Measurements from ENCODE around the gene HLTF.
"Not testable (repeated sequence)": the region's sequence is repeated elsewhere in the genome, so short reads cannot be mapped to it uniquely, and the experiment has no call there.

Gene HLTF, protein sequence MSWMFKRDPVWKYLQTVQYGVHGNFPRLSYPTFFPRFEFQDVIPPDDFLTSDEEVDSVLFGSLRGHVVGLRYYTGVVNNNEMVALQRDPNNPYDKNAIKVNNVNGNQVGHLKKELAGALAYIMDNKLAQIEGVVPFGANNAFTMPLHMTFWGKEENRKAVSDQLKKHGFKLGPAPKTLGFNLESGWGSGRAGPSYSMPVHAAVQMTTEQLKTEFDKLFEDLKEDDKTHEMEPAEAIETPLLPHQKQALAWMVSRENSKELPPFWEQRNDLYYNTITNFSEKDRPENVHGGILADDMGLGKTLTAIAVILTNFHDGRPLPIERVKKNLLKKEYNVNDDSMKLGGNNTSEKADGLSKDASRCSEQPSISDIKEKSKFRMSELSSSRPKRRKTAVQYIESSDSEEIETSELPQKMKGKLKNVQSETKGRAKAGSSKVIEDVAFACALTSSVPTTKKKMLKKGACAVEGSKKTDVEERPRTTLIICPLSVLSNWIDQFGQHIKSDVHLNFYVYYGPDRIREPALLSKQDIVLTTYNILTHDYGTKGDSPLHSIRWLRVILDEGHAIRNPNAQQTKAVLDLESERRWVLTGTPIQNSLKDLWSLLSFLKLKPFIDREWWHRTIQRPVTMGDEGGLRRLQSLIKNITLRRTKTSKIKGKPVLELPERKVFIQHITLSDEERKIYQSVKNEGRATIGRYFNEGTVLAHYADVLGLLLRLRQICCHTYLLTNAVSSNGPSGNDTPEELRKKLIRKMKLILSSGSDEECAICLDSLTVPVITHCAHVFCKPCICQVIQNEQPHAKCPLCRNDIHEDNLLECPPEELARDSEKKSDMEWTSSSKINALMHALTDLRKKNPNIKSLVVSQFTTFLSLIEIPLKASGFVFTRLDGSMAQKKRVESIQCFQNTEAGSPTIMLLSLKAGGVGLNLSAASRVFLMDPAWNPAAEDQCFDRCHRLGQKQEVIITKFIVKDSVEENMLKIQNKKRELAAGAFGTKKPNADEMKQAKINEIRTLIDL

GRCh38 chr3:149086232-149086988, at the start of gene HLTF:
Gene HLTF (minus strand): TSS chr3:149086533. CDS start chr3:149086336, 197 bp downstream.
- FAIRE-seq (peak; percentile 95), DNase-seq (ENCODE audit: extremely low spot score, insufficient read length, low read depth) (peak; percentile 89)

GRCh38 chr3:149134575-149134974, 48.2 kb upstream of the HLTF start:
- DNase-seq (ENCODE audit: extremely low spot score, insufficient read length, low read depth) (no peak), FAIRE-seq (no peak)

DNA sequence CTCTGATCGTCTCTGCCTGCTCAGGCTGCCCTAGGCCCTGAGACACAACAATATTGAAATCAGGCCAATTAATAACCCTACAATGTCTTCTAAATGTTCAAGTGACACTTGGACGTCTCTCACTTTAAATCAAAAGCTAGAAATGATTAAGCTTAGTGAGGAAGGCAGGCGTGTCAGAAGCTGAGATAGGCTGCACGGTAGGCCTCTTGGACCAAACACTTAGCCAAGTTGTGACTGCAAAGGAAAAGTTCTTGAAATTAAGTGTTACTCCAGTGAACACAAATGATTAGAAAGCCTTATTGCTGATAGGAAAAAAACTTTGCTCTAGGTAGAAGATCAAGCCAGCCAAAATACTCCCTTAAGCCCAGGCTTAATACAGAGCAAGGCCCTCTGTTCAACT, 45.3 kb upstream of the HLTF start:
- no peak for DNase-seq (ENCODE audit: extremely low spot score, insufficient read length, low read depth)
- FAIRE-seq: peak; percentile 31

GRCh38 chr3:149129326-149130205, 43.2 kb upstream of the HLTF start, which contains the start of gene HPS3:
Gene HPS3 (plus strand): TSS chr3:149129638. CDS start chr3:149129724, 86 bp downstream.
- FAIRE-seq: peak; percentile 78
- peak; percentile 82 for DNase-seq (ENCODE audit: extremely low spot score, insufficient read length, low read depth)

DNA sequence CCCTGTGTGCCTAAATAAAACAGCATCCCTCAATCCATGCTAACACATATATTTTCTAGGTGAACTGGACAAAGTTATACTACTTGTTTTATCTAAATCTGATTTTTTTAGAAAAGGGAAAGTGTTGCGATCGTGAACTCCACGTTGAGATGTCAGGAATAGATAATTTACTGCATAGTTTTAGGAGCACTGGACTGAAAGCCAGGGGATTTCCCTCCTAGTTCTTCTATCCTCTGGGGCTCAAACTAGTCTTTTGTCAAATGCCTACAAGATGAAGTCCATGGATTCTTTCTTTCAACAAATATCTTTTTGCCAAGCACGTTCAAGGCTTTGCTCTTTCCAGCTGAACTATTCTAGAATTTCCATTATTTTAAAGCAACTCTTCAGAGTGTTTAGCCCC, 42.5 kb upstream of the HLTF start:
- FAIRE-seq: no peak
- no peak for DNase-seq (ENCODE audit: extremely low spot score, insufficient read length, low read depth)

DNA sequence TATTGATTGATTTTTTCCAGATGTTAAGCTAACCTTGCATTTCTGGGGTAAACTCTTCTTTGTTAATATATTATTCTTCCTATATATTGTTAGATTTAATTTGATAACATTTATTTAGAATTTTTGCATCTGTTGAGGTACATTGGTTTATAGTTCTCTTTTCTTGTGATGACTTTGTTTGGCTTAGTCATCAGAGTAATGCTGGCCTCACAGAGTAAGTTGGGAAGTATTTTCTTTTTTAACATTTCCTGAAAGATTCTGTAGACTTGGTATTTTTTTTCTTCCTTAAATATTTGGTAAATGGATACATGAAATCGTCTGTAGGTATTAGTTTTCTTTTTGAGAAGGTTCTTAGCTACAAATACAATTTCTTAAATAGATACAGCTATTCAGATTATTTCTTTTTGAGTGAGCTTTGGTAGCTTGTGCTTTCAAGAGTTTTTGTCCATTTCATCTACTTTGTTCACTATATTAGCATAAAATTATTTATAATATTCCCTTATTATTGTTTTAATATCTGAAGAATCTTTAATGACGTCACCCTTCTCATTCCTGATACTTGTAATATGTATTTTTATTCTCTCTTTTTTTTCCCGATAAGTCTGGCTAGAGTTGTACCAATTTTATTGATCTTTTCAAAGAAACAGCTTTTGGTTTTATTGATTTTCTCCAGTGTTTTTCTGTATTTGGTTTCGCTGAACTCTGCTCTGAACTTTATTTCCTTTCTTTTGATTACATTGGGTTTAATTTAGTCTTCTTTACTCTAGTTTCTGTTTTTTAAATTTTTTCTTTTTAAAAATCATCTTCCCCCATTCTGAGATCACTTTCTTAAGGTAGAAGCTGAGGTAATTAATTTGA, 36.6 kb upstream of the HLTF start:
- no peak for DNase-seq (ENCODE audit: extremely low spot score, insufficient read length, low read depth)
- no peak for FAIRE-seq

DNA sequence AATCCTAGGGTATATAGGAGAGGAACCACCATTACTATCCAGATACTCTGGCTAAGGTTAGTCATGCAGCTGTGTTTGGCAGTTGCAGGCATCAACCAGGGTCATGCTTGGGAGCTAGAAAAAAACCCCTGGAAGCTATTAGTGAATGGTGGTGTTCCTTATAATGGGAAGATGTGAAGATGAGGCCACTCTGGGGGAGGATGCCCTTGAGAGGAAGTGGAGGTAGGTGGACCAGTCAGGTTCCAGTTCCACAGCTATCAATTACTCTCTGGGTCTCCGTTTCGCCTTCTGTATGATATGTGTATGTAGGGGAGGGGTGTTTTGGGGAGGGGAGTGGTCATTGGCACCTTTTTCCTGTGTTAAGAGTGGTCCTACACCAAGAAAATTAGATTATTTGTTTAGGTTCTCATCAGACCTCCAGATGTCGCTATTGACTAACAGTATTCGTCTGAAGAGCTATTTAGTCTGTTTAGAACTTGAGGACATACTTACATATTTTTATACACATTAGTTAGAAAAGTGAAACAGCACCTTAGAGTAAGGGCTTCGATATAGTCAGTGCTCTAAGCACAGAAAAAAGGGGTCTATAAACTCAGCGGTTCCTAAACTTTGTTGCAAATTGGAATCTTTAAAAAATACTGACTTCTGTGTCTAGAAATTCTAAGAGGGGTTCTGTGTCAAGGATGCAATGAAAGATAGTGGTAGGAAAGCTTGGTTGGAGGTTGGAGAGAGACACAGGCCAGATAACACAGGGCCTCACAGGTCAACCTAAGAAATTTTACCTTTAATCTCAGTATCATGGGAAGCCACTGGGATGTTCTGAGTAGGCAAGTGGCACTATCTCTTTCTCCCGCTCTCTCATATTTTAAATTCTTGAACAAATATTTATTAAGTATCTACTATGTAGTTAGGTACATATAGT, 34.0 kb upstream of the HLTF start:
- FAIRE-seq (peak; percentile 88), DNase-seq (ENCODE audit: extremely low spot score, insufficient read length, low read depth) (peak; percentile 35)

DNA sequence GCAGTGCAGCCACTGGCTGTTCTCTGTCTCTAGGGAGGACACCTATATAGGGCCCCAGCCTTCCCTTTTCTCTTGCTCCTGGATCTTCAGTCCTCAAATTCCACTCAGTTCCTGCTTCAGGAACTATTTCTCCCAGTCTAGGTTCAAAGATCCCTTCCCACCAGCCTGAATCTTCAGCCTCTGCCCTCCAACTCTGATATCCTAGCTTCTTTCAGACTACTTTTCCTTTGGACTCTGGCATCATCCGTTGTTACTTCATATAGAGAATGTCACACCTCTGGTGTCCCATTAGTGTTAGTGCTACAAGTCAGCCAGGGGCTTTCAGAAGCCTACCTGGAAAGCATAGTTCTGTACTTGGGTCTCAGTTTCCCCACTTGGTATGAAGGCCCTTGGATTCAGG, 33.1 kb upstream of the HLTF start:
- FAIRE-seq: no peak
- DNase-seq (ENCODE audit: extremely low spot score, insufficient read length, low read depth): no peak

DNA sequence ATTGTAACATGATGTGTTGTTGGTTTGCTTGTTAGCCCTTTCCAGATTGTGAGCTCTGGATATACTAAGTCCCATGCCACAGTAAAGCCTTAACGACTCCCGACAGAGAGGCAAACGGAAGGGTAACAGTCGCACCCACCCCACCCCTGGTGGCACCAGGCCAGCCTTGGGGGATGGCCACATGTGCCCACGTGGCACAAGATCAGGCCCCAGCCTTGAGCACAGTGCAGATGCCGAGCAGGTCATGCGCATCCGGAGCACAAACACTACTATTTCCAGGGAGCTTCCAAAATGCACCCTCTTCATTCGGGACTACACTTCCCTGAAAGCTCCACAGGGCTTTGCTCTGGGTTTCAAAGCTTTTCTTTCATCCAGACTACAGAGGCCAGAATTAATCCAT, 32.4 kb upstream of the HLTF start:
- no peak for FAIRE-seq
- no peak for DNase-seq (ENCODE audit: extremely low spot score, insufficient read length, low read depth)

DNA sequence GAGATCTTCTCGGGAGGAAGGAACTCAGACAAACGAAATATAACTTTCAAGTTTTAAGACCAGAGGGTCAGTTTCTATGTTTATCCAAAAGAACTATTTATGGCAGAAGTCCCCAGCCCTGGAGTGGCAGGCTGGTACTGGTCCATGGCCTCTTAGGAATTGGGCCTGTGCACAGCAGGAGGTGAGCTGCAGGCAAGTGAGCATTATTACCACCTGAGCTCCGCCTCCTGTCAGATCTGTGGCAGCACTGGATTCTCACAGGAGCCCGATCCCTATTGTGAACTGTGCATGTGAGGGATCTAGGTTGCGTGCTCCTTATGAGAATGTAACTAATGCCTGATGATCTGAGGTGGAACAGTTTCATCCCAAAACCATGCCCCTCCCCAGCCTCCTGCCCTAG, 28.8 kb upstream of the HLTF start:
- DNase-seq (ENCODE audit: extremely low spot score, insufficient read length, low read depth) (no peak), FAIRE-seq (no peak)

GRCh38 chr3:149114458-149114857, 28.1 kb upstream of the HLTF start:
- no peak for DNase-seq (ENCODE audit: extremely low spot score, insufficient read length, low read depth)
- no peak for FAIRE-seq

DNA sequence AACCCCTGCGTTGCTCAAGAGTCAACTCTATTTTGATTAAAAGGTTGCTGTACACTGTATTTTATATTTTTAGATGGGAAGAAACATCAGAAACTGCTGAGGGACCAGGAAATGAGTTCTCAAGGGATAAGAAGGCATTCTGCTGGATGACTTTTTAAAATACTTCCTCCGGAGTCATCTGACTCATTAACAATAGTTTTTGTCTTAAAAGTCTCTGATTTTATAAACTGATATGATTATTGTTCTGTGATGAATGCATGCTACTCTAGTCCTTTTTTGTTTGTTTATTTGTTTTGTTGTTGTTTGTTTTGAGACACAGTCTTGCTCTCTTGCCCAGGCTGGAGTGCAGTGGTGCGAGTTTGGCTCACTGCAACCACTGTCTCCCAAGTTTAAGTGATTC, 18.2 kb upstream of the HLTF start:
- FAIRE-seq: no peak

GRCh38 chr3:149101641-149102040, 15.3 kb upstream of the HLTF start:
- DNase-seq (ENCODE audit: extremely low spot score, insufficient read length, low read depth) (no peak), FAIRE-seq (no peak)

More for the DNA sequence above, 18.2 kb upstream of the HLTF start:
- no peak for DNase-seq (ENCODE audit: extremely low spot score, insufficient read length, low read depth)

DNA sequence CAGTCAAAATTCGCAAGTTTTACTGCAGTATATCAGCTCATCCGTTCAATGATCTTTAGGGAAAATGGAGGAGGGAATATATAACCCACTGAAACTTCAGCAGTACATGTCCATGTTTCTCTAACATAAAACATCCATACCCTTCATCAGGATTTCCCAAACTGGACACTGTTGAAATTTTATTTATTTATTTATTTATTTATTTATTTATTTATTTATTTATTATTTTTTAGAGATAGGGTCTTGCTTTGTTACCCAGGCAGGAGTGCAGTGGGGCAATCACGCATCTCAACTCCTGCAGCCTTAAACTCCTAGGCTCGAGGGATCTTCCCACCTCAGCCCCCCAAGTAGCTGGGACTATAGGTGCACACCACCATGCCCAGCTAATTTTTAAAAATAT, 14.8 kb upstream of the HLTF start:
- no peak for FAIRE-seq

GRCh38 chr3:149097987-149098386, 11.7 kb upstream of the HLTF start:
- not testable (repeated sequence) for FAIRE-seq; DNase-seq (ENCODE audit: extremely low spot score, insufficient read length, low read depth)

More for the DNA sequence above, 14.8 kb upstream of the HLTF start:
- no peak for DNase-seq (ENCODE audit: extremely low spot score, insufficient read length, low read depth)

GRCh38 chr3:149095487-149095886, 9.2 kb upstream of the HLTF start:
- FAIRE-seq (peak; percentile 64), DNase-seq (ENCODE audit: extremely low spot score, insufficient read length, low read depth) (no peak)

- DNase-seq (ENCODE audit: extremely low spot score, insufficient read length, low read depth) (no peak), FAIRE-seq (no peak)
These were observed 5.7 kb upstream of the HLTF start for GRCh38 chr3:149091983-149092382.

All from GM18507 (cell line).